Spleen (tissue), 11 donors: Measurements from ENCODE around the gene CSMD2. TPM values are rescaled to one million over a fixed set of nuclear protein-coding genes. Genes with fewer than 3 reads are reported as not detected.

Experiments
- DNase-seq: peaks from one replicate; pipeline ENCODE4 v3.0.0-alpha.2; 2020
- H3K27ac ChIP-seq, 8 donors: fragments of 200-600 bp; sonication (generic) in 7 of 8; 1 replicate in 4 of 8; 2 replicates in 4 of 8; pipeline versions ENCODE4 v1.5.0 to v1.8.0; 2016 to 2021; ENCODE audit warnings: inconsistent platforms in 4 of 8, mild to moderate bottlenecking in 4 of 8, moderate library complexity in 1 of 8
- H3K27me3 ChIP-seq, 7 donors: fragments of 200-600 bp; sonication (generic) in 6 of 7; replicated peaks in 1 of 7; 1 replicate in 4 of 7; 2 replicates in 3 of 7; pipeline versions ENCODE4 v1.5.0 to v1.8.0; 2016 to 2021; ENCODE audit warnings: inconsistent platforms in 3 of 7, mild to moderate bottlenecking in 1 of 7
- H3K36me3 ChIP-seq, 6 donors: fragments of 200-600 bp; sonication (generic) in 5 of 6; 1 replicate in 4 of 6; 2 replicates in 2 of 6; pipeline versions ENCODE4 v1.5.0 to v1.8.0; 2016 to 2021; ENCODE audit warnings: inconsistent platforms in 2 of 6
- H3K4me1 ChIP-seq, 6 donors: fragments of 200-600 bp; sonication (generic) in 5 of 6; 1 replicate in 3 of 6; 2 replicates in 3 of 6; pipeline versions ENCODE4 v1.5.0 to v1.8.0; 2016 to 2021; ENCODE audit warnings: inconsistent platforms in 3 of 6
- H3K4me3 ChIP-seq, 8 donors: fragments of 200-600 bp; sonication (generic) in 7 of 8; 1 replicate in 4 of 8; 2 replicates in 4 of 8; pipeline versions ENCODE4 v1.5.0 to v1.8.0; 2016 to 2021; ENCODE audit warnings: inconsistent platforms in 4 of 8, mild to moderate bottlenecking in 4 of 8, moderate library complexity in 2 of 8
- H3K9me3 ChIP-seq, 8 donors: fragments of 200-600 bp; sonication (generic) in 7 of 8; 1 replicate in 4 of 8; 2 replicates in 4 of 8; pipeline versions ENCODE4 v1.5.0 to v1.8.0; 2016 to 2021; ENCODE audit warnings: inconsistent platforms in 4 of 8
- POLR2A ChIP-seq, 3 donors: fragments of 450-650 bp; IDR thresholded peaks; one replicate each; pipeline ENCODE4 v1.5.1; 2017; ENCODE audit warnings: antibody characterized with exemption in 3 of 3, mild to moderate bottlenecking in 1 of 3
- POLR2AphosphoS5 ChIP-seq, 3 donors: sonication (generic); formaldehyde crosslinking; IDR thresholded peaks; one replicate each; pipeline ENCODE4 v1.5.1; 2017; ENCODE audit warnings: antibody characterized with exemption in 3 of 3
- WGBS, 5 donors: extraction: QIAGEN DNeasy Blood & Tissue Kit in 3 of 5; methylation state at CpG; one replicate each; pipeline versions ENCODE4 v1.1.5 to v1.1.7; 2013 to 2018; 5-methylcytosine and 5-hydroxymethylcytosine counted together
- intact Hi-C: fragments of 100-400 bp; cut with DNase I; formaldehyde crosslinking; loops from one replicate; pipeline ENCODE4 v1.15.0; 2023; ENCODE audit warnings: low total_unique reads
- polyA plus RNA-seq, 3 donors: library from polyadenylated mRNA; stranded (reverse); fragments of 200-250 nt; gene quantifications; one replicate each; pipeline ENCODE4 v1.2.1, GENCODE V29; 2013
- total RNA-seq, 7 donors: library from RNA; depleted of rRNA in 3 of 7; stranded (reverse); fragments of >200 nt in 3 of 7; fragmentation: NEBNext Ultra II Directional in 4 of 7; extraction: Animal tissue kit (Norgen Biotek cat#: 25700) in 4 of 7; gene quantifications; one replicate each; pipeline versions ENCODE4 v1.1.0 to v1.2.1, GENCODE V29; 2016 to 2021
- TF ChIP-seq, protein P1 (sequence below), 11 experiments: fragments of 200-600 bp in 7 of 11; fragments of 450-650 bp in 4 of 11; sonication (generic) in 4 of 11; IDR thresholded peaks in 8 of 11; conservative IDR thresholded peaks in 3 of 11; 1 replicate in 7 of 11; 2 replicates in 4 of 11; pipeline versions ENCODE4 v1.4.0 to v1.8.0; 2016 to 2021; ENCODE audit warnings: antibody characterized with exemption in 11 of 11, inconsistent platforms in 4 of 11, mild to moderate bottlenecking in 1 of 11
- donor health status: healthy with polysubstance abuse.
- donor health status: DM: no; HTN: no; CAD: no; lungs with moderate emphysema.
- donor health status: DM: no; HTN: no; CAD: no.
- donor health status: Bipolar disorder and iron deficiency.
- donor health status: healthy.
- donor health status: DM: no; HTN: no; CAD: no.
- donor health status: DM: yes; HTN: yes; CAD: no.

The CSMD2 gene
- total and polyA plus RNA-seq, 10 donors, result 0.12 to 2.7 (median 0.96) TPM

GRCh38 chr1:33966346-33967141 lies 198.5 kb downstream of the CSMD2 start:
- DNase-seq, result no peak
- H3K36me3 ChIP-seq, result no peaks in the 10 kb centered on the region
- no peak overlapping the region for H3K4me3 ChIP-seq
- TF ChIP-seq POLR2A (IDR thresholded peaks at IDR 0.05), result no peak
- TF ChIP-seq POLR2AphosphoS5 (IDR thresholded peaks at IDR 0.05), result no peak
- TF ChIP-seq, protein P1, sequence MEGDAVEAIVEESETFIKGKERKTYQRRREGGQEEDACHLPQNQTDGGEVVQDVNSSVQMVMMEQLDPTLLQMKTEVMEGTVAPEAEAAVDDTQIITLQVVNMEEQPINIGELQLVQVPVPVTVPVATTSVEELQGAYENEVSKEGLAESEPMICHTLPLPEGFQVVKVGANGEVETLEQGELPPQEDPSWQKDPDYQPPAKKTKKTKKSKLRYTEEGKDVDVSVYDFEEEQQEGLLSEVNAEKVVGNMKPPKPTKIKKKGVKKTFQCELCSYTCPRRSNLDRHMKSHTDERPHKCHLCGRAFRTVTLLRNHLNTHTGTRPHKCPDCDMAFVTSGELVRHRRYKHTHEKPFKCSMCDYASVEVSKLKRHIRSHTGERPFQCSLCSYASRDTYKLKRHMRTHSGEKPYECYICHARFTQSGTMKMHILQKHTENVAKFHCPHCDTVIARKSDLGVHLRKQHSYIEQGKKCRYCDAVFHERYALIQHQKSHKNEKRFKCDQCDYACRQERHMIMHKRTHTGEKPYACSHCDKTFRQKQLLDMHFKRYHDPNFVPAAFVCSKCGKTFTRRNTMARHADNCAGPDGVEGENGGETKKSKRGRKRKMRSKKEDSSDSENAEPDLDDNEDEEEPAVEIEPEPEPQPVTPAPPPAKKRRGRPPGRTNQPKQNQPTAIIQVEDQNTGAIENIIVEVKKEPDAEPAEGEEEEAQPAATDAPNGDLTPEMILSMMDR (IDR thresholded peaks at IDR 0.05 in 8 of 11, conservative IDR thresholded peaks at IDR 0.05 in 3 of 11), result no peak
- peaks cover 0 to 7% (median 0%) of the 10 kb centered on the region in 7 donors for H3K27me3 ChIP-seq
- intact Hi-C loops, result no loop called here
- H3K9me3 ChIP-seq, result no peaks in the 10 kb centered on the region
- 60 to 70% (median 65%) methylated on average over 12 of the region's 12 CpGs for WGBS, 5 donors
- H3K4me1 ChIP-seq, result peaks cover 0 to 4% (median 0%) of the 10 kb centered on the region in 6 donors
- no peak overlapping the region for H3K27ac ChIP-seq

DNA sequence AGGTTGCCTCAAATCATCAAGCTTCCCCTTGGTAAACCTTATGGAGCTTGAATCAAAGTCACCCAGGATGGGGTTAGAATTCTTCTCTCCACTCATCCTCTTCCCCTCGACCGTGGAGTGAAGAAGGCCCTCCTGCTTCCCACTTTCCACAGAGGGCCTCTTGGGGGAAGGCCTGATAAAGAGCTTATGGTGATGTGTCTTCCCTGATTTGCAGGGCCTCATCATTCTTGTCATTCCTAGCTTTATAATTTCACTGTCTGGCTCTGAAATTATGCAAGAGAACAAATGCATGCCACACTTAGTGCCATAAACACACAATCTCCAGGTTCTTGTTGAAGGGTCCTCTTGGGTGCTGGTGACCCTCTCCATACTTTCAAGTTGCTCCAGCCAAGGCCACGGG lies 199.9 kb downstream of the CSMD2 start:
- 70 to 87% (median 73%) methylated on average over 3 of the region's 3 CpGs for WGBS, 5 donors
- no peaks in the 10 kb centered on the region for H3K4me1 ChIP-seq
- no peak overlapping the region for H3K4me3 ChIP-seq
- H3K27ac ChIP-seq, result no peak overlapping the region
- no peaks in the 10 kb centered on the region for H3K9me3 ChIP-seq
- H3K27me3 ChIP-seq, result no peaks in the 10 kb centered on the region
- intact Hi-C loops, result no loop called here
- no peaks in the 10 kb centered on the region for H3K36me3 ChIP-seq
- DNase-seq, result no peak
- no peak for TF ChIP-seq POLR2AphosphoS5 (IDR thresholded peaks at IDR 0.05)

DNA sequence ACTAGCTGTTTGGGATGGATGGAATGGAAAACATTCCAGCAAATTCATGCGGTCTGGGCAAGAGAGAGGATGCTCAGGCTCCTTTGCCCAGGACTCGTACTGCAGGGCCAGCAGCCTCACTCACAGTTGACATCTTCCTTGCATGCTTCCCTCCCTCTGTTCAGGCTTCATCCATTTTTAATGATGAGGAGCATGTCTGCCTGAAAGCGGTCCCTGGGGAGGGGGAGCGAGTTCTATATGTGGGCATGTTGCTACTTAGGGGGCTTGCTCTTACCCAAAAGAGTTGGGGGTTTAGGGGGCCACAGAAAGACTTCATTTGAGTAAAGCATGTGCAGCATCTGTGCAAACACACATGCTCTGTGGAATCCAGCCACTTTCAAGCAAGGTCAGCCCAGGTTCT lies 203.0 kb downstream of the CSMD2 start:
- no peak overlapping the region for H3K27ac ChIP-seq
- H3K4me3 ChIP-seq, result no peak overlapping the region
- H3K27me3 ChIP-seq, result no peaks in the 10 kb centered on the region
- no peaks in the 10 kb centered on the region for H3K4me1 ChIP-seq
- H3K36me3 ChIP-seq, result no peaks in the 10 kb centered on the region
- no peak for TF ChIP-seq POLR2A (IDR thresholded peaks at IDR 0.05)
- no peak for TF ChIP-seq POLR2AphosphoS5 (IDR thresholded peaks at IDR 0.05)
- TF ChIP-seq, protein P1 (IDR thresholded peaks at IDR 0.05 in 8 of 11, conservative IDR thresholded peaks at IDR 0.05 in 3 of 11), result no peak
- 81 to 93% (median 89%) methylated on average over 3 to 4 of the region's 4 CpGs for whole genome bisulfite sequencing, 5 donors
- no peak for DNase-seq
- intact Hi-C loops, result no loop called here
- no peaks in the 10 kb centered on the region for H3K9me3 ChIP-seq

GRCh38 chr1:33960188-33960895 lies 204.7 kb downstream of the CSMD2 start:
- Histone ChIP-seq H3K4me3 (no peak overlapping the region), H3K9me3 (no peaks in the 10 kb centered on the region), H3K4me1 (no peaks in the 10 kb centered on the region), H3K27ac (no peak overlapping the region), H3K27me3 (no peaks in the 10 kb centered on the region), H3K36me3 (no peaks in the 10 kb centered on the region)
- TF ChIP-seq, protein P1 (IDR thresholded peaks at IDR 0.05 in 8 of 11, conservative IDR thresholded peaks at IDR 0.05 in 3 of 11), result no peak
- no peak for TF ChIP-seq POLR2AphosphoS5 (IDR thresholded peaks at IDR 0.05)
- TF ChIP-seq POLR2A (IDR thresholded peaks at IDR 0.05), result no peak
- intact Hi-C loops, result no loop called here
- no peak for DNase-seq
- WGBS, 5 donors, result 86 to 91% (median 88%) methylated on average over 9 of the region's 9 CpGs
